GM12878 (cell line): ENCODE measurements around the gene TAF10. TPM values are rescaled to one million over a fixed set of nuclear protein-coding genes. Genes with fewer than 3 reads are reported as not detected.

ENCODE experiments used
- BHLHE40 ChIP-seq, 2 experiments: fragments of 450-650 bp in 1 of 2; IDR thresholded peaks; 2 replicates each; pipeline ENCODE4 v1.6.1; 2011 to 2017; ENCODE audit warnings: low read depth in 2 of 2, borderline replicate concordance in 1 of 2, improper control_type of control experiment in 1 of 2, low read length in 1 of 2, mild to moderate bottlenecking in 1 of 2
- BMI1 ChIP-seq: fragments of 450-650 bp; IDR thresholded peaks from 2 replicates; pipeline ENCODE4 v1.6.1; 2016; ENCODE audit warnings: mild to moderate bottlenecking, moderate library complexity, borderline replicate concordance
- CBFB ChIP-seq: IDR thresholded peaks from 2 replicates; pipeline ENCODE4 v1.6.1; 2016; ENCODE audit warnings: antibody characterized with exemption, low read depth
- EGR1 ChIP-seq, 2 experiments: IDR thresholded peaks; 1 replicate in 1 of 2; 2 replicates in 1 of 2; pipeline ENCODE4 v1.6.1; 2011 to 2012; ENCODE audit warnings: low read depth in 2 of 2, low read length in 2 of 2, borderline replicate concordance in 1 of 2, mild to moderate bottlenecking in 1 of 2, moderate library complexity in 1 of 2
- EZH2 ChIP-seq: IDR thresholded peaks from 2 replicates; pipeline ENCODE4 v1.6.1; 2012; ENCODE audit warnings: low read depth, mild to moderate bottlenecking, control low read depth, inconsistent platforms, low read length, borderline replicate concordance; ENCODE audit not compliant: control insufficient read depth
- GATAD2B ChIP-seq: fragments of 450-650 bp; conservative IDR thresholded peaks from 2 replicates; pipeline ENCODE4 v1.6.1; 2017; ENCODE audit warnings: low read depth, mild to moderate bottlenecking, moderate library complexity
- HDAC2 ChIP-seq: fragments of 200-600 bp; sonication (generic); IDR thresholded peaks from 2 replicates; pipeline ENCODE4 v1.6.1; 2017
- IRF4 ChIP-seq: IDR thresholded peaks from 2 replicates; pipeline ENCODE4 v1.6.1; 2011; ENCODE audit warnings: low read depth, low read length
- JUND ChIP-seq: IDR thresholded peaks from 2 replicates; pipeline ENCODE4 v1.6.1; 2012; ENCODE audit warnings: low read depth, mild to moderate bottlenecking, low read length, improper control_type of control experiment, moderate library complexity
- NFIC ChIP-seq: IDR thresholded peaks from 2 replicates; pipeline ENCODE4 v1.6.1; 2012; ENCODE audit warnings: low read depth, mild to moderate bottlenecking, inconsistent platforms, low read length, moderate library complexity
- NFYA ChIP-seq: IDR thresholded peaks from 2 replicates; pipeline ENCODE4 v1.6.1; 2011; ENCODE audit warnings: low read depth, mild to moderate bottlenecking, low read length, improper control_type of control experiment, borderline replicate concordance
- NRF1 ChIP-seq: conservative IDR thresholded peaks from 2 replicates; pipeline ENCODE4 v1.6.1; 2011; ENCODE audit warnings: mild to moderate bottlenecking, low read depth, low read length, improper control_type of control experiment
- POLR2AphosphoS2 ChIP-seq: IDR thresholded peaks from 2 replicates; pipeline ENCODE4 v1.6.1; 2011; ENCODE audit warnings: low read depth, mild to moderate bottlenecking, low read length, improper control_type of control experiment, moderate library complexity
- RCOR1 ChIP-seq: conservative IDR thresholded peaks from 2 replicates; pipeline ENCODE4 v1.6.1; 2012; ENCODE audit warnings: low read depth, low read length, improper control_type of control experiment
- RELA ChIP-seq: fragments of 450-650 bp; IDR thresholded peaks from 2 replicates; pipeline ENCODE4 v1.8.0; 2014; ENCODE audit warnings: borderline replicate concordance; ENCODE audit not compliant: partially characterized antibody
- REST ChIP-seq: IDR thresholded peaks from 2 replicates; pipeline ENCODE4 v1.6.1; 2012; ENCODE audit warnings: mild to moderate bottlenecking, low read depth, low read length
- SMARCA5 ChIP-seq: fragments of 450-650 bp; IDR thresholded peaks from 2 replicates; pipeline ENCODE4 v1.6.1; 2017; ENCODE audit warnings: mild to moderate bottlenecking
- SPI1 ChIP-seq: IDR thresholded peaks from 2 replicates; pipeline ENCODE4 v1.6.1; 2011; ENCODE audit warnings: low read depth, mild to moderate bottlenecking, low read length, moderate library complexity, borderline replicate concordance; ENCODE audit not compliant: insufficient read depth
- TCF3 ChIP-seq: IDR thresholded peaks from 2 replicates; pipeline ENCODE4 v1.6.1; 2012; ENCODE audit warnings: low read depth, mild to moderate bottlenecking, low read length, borderline replicate concordance; ENCODE audit not compliant: insufficient read depth
- USF2 ChIP-seq: IDR thresholded peaks from 2 replicates; pipeline ENCODE4 v1.6.1; 2011; ENCODE audit warnings: low read depth, low read length, improper control_type of control experiment, borderline replicate concordance
- ZBED1 ChIP-seq: IDR thresholded peaks from 2 replicates; pipeline ENCODE4 v1.6.1; 2016; ENCODE audit warnings: borderline replicate concordance
- ZBTB4 ChIP-seq: fragments of 450-650 bp; formaldehyde crosslinking; IDR thresholded peaks from 2 replicates; pipeline ENCODE4 v1.4.0; 2022; ENCODE audit warnings: mild to moderate bottlenecking, moderate library complexity
- ZNF274 ChIP-seq: IDR thresholded peaks from one replicate; pipeline ENCODE4 v1.8.0; 2011; ENCODE audit not compliant: insufficient read length, insufficient read depth
- polyA plus RNA-seq, 11 experiments: library from polyadenylated mRNA; depleted of rRNA in 4 of 11; unstranded in 6 of 11; stranded (reverse) in 5 of 11; fragments of >200 nt; fragmentation: Nextera tagmentation in 4 of 11; fragmentation: Illumina TruSeq in 1 of 11; extraction: Ambion mirVana in 4 of 11; extraction: Trizol in 1 of 11; gene quantifications; 1 replicate in 1 of 11; 2 replicates in 10 of 11; pipeline versions ENCODE4 v1.2.1 to v1.2.3, GENCODE V29; 2011 to 2016; ENCODE audit warnings: inconsistent platforms in 2 of 11, missing spikeins in 2 of 11, low read depth in 1 of 11
- total RNA-seq, 4 experiments: library from RNA; depleted of rRNA in 3 of 4; stranded (reverse); fragments of >200 nt in 3 of 4; fragmentation: Illumina TruSeq in 1 of 4; extraction: Trizol in 1 of 4; gene quantifications; 2 replicates each; pipeline versions ENCODE4 v1.2.1 to v1.2.3, GENCODE V29; 2013 to 2021

Gene TAF10
- total and polyA plus RNA-seq, 10 of the 15 experiments (the other 5 are each of a cell fraction or from before 2014, with no cell fraction given): 26.7 to 251 (median 149) TPM

- TF ChIP-seq EZH2: no peak
- TF ChIP-seq NFYA: no peak
- TF ChIP-seq BHLHE40 (IDR thresholded peaks at IDR 0.05; ENCODE audit: borderline replicate concordance in 1 of 2, low read depth in 2 of 2, low read length in 1 of 2): peak; percentile 76 to 87
- no peak for TF ChIP-seq TCF3
- no peak; the same call in 1 of the 2 replicates for TF ChIP-seq RCOR1
- TF ChIP-seq USF2: peak; percentile 99
- no peak for TF ChIP-seq BMI1
- TF ChIP-seq NFIC: peak; percentile 41; the same call in 1 of the 2 replicates
- no peak for TF ChIP-seq NRF1
- 0 out of 2 replicates have a peak, but pooled peaks have one; percentile 25 for TF ChIP-seq JUND
- no peak for TF ChIP-seq HDAC2
- peak in 1 of 2 experiments; percentile 57; a peak in 1 of 3 replicates for TF ChIP-seq EGR1 (IDR thresholded peaks at IDR 0.05; ENCODE audit: borderline replicate concordance in 1 of 2, low read depth in 2 of 2, low read length in 2 of 2)
- TF ChIP-seq CBFB: no peak; the same call in 1 of the 2 replicates
- TF ChIP-seq ZBTB4 (CRISPR knock-in tag): no peak
- TF ChIP-seq SPI1: no peak
- TF ChIP-seq ZBED1: peak; percentile 40; the same call in 1 of the 2 replicates
- TF ChIP-seq IRF4: 0 out of 2 replicates have a peak, but pooled peaks have one; percentile 18
- no peak for TF ChIP-seq ZNF274
- TF ChIP-seq SMARCA5: no peak
- peak; percentile 91 for TF ChIP-seq RELA
- no peak for TF ChIP-seq GATAD2B
- no peak for TF ChIP-seq REST
- peak; percentile 84 for TF ChIP-seq POLR2AphosphoS2
Observed at GRCh38 chr11:6619004-6619745, 7.2 kb upstream of the TAF10 start, which contains the start of gene TPP1 (continued).
